Stimulated activated CD4-positive, alpha-beta T cell treated with anti-CD3 and anti-CD28 coated beads, TNF-alpha, amount 100 ng/mL, for 1 hour (primary cell): ENCODE measurements around the gene TSKU.

ENCODE experiments used
- DNase-seq, 3 donors: peaks; one replicate each; pipeline ENCODE4 v3.0.0-alpha.2; 2020; ENCODE audit warnings: low read depth in 3 of 3, low spot score in 1 of 3

The TSKU gene

DNA sequence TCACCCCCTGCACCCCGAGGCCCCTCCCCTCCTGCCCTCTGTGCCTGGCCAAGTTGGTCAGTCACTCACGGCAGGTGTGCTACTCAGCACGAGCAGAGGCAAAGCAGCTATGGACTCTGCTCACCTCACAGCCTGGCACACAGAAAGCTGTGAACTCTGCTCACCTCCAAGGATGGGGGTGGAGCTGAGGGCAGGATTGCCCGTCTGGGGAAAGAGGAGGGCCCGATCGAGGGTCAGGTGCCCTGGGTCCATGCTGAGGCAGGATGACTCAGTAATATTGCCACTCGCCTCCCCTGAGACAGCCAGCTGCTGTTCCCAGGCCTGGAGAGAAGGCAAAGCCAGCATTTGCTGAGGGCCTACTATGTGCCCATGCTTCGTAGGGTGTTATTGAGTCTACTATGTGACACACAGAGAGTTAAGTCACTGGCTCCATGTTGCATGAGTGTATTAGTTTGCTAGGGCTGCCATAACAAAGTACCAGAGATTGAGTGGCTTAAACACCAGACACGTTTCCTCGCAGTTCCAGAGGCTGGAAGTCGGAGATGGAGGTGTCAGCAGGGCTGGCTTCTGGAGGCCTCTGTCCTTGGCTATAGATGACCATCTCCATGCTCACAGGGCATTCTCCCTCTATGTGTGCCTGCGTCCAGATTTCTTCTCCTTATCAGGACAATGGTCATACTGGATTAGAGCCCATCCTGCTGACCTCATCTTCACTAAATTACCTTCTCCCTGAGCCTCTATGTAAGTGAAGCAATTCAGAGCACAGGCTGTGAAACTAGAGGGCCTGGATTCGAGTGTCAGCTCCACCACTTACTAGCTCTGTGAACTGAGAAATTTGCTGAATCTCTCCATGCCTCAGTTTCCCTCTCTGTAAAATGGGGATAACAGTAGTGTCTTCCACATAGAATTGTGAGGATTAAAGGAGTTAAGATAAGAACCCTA, 13.2 kb upstream of the TSKU start:
- no peak for DNase-seq

DNA sequence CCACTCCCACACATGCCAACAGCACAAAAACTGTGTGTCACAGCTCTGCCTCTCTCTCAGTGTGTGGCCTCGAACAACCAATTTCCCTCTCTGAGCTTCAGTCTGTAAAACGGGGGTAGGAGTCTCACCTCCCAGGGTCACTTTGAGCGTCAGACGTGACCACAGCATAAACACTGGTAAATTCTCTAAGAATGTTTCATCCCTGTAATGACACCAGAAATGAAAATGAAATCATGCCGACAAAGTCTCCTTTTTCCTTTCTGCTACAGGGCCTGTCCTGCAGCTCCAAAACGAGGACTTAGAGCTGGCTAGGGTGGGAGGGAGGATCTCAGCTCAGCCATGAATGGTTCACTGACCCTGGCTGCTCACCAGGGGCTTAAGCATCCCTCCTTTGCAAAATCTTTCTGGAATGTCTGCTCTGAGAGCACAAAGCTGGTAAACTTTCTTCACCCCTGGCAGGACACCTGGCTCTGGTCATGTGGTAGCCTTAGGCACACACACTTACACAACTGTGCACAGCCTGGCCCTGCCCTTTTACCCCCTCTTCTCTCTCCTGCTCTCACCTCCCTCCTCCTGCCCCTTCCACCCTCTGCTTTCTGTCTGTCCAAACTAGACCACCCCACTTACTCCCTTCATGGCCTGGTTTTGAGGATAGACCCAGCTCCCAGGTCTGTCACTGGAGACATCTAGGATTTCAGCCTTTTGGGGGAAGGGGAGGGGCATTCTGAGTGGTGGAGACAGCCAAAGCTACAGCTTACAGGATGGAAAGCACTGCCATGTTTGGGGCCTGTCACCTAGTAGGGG, 12.3 kb upstream of the TSKU start:
- DNase-seq: no peak

DNA sequence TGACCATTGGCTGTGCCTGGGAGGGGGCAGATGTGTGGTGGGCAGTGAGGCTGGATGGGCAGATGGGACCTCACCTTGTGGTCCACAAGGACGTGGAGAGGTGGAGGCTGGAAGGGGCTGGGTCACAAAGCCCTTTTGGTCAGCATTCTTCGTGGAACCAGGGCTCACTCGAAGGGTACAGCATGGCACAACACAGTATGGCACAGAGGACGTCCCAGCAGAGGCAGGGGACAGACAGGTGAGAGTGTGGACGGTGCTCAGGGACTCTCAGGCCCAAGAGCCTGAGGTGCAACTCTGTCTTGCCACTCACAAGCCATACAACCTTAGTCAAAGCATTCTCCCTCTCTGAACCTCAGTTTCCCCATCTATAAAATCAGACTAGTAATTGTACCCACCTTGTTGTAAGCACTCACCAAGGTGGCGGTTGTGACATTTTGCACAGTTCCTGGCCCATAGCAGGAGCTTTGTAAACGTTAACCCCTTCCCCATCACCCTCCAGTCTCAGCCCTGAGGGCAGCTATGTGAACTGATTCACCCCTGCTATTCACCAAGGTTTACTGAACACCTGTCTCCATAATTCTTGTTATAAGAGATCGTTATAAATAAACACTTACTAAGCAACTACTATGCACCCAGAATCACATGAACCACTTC, 11.6 kb upstream of the TSKU start:
- DNase-seq: no peak

DNA sequence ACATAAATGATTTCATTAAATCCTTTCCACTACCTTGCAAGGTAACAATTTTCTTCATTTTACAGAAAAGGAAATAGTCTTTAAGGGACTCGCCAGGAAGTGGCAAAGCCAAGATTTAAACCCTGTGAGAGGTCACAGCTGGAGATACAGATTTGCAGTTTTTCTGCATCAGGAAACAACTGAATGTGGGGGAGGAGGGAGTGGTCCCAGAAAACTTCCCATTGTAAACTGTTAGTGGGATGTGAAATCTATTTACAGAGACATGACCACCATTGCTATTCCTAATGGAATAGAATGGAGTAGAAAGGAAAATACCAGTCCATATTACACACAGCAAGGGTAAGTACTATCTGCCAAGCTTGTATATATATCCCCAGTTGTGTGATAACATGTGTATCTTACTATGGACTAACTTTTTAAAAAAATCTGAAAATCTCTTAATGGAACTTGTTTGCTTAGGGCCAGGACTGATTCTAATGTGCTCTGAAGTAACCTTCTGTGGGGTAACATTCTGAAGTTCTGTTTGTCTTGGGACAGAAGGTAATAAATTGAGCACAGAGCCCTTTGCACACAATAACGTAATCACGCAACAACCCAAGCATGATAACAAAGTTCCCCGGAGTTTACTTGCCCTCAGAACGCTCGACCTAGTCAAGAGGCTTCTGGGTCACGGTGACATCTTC, 10.9 kb upstream of the TSKU start:
- DNase-seq: no peak

DNA sequence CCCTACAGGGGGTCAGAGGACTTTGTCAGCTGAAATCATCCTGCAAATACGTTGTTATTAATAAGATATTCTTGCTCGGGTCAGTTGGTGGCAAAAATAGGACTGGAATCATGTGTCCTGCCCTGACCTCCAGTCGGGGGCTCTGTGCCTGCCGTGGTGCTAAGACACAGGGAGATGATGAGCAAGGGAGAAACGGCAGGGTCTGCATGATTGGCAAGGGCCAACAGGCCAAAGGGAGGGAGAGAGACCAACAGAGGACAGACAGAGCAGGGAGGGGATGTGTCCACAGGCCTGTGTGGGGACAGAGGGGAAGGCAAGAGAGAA, 10.4 kb upstream of the TSKU start:
- no peak for DNase-seq

- no peak for DNase-seq
Observed at GRCh38 chr11:76773921-76774361, 9.2 kb upstream of the TSKU start.

DNA sequence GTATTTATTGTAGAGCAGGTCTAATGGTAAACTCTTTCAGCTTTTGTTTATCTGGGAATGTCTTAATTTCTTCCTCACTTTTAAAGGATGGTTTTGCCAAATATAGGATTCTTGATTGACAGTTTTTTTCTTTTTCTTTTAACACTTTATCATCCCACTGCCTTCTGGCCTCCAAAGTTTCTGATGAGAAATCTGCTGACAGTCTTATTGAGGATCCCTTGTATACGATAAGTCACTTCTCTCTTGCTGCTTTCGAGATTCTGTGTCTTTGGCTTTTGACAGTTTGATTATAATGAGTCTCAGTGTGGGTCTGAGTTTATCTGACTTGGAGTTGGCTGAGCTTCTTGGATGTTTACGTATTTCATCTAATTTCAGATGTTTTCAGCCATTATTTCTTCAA, 6.7 kb upstream of the TSKU start:
- no peak for DNase-seq

GRCh38 chr11:76777305-76777704, 5.9 kb upstream of the TSKU start:
- DNase-seq: no peak

DNA sequence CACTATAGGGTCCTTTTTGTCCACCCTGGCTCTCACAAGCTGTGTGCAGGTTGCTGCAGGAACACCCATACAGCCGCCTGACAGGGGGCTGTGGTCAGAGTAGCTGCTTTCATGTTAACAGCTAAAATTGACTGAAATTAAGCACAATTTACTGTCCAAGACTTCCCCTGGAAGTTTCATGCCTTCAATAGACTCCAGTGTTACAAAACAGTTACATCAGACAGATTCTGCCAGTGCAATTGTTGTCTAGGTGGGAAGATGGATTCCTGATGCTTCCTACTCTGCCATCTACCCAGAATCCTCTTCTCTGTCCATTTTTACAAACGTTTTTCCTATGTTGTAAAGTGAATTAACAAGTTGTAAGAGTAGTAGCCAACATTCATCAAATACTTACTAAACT, 5.3 kb upstream of the TSKU start:
- no peak for DNase-seq

- DNase-seq: no peak
Observed at GRCh38 chr11:76778874-76779273, 4.3 kb upstream of the TSKU start.

DNA sequence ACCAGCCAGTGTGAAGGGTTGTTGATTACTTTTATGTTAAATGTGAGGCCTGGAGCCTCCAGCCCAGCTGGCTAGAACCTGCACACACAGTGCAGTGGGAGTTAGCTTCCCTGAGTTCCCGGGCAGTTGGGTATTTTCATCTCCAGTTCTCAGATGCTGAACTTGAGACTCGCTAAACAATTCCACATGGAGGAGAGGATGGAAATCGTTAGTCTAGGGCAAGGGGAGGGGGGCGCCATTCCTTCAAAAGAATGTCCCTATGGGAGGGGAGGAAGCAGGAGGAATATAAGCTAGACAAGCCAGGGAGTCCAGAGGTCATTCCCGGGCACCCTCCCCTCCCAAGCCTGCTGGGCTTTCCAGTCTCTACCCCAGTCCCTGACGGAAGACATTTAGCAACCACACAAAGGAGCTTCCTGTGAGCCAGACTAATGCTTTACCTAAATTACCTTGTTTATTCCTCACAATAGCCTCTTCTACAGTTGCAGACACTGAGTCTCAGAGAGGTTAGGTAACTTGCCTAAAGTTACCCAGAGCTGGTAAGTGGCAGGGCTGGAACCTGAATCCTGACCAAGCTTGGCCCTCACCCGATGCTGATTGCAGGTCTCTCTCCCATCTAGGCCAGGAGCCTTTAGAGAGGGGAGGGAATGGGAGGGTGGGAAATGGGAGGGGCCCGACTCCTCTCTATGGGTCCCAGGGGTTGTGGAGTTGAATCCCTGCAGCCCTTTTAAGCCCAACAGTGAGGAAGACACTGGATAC, 1.9 kb upstream of the TSKU start:
- DNase-seq: no peak

DNA sequence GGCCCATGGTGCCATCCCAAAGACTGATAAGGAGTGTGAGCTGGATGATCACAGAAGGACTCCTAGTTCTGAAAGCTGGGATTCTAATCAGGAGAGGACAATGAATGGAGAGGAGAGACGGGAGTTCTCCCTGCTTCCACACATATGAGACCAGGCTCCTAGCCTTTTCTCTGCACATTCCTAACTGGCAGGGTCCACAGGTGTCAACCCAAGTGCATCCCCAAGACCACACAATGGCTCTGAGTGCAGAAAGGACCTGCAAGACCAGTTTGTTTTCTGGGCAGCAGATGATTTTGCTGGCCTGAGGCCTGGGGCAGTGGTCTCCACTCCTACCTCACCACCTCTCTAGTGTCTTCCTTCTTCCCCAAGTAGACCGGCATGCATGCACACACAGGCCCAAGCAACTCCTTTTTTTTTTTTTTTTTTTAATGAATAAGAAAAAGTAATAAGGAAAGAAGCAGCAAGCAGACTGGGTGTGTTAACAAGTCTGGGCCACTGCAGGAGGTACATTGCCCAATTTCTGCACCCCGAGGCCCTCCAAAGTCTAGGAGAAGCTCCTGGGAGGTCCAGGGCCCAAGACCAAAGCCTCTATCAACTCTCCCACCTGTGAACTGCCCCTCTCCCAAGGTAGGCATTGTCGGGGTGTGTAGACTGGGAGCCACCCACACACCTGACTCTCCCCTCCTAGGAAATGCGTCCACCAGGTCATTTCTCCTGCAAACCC, 1.2 kb upstream of the TSKU start:
- DNase-seq: no peak

GRCh38 chr11:76782531-76783293, 444 bp upstream of the TSKU start:
- DNase-seq: no peak

DNA sequence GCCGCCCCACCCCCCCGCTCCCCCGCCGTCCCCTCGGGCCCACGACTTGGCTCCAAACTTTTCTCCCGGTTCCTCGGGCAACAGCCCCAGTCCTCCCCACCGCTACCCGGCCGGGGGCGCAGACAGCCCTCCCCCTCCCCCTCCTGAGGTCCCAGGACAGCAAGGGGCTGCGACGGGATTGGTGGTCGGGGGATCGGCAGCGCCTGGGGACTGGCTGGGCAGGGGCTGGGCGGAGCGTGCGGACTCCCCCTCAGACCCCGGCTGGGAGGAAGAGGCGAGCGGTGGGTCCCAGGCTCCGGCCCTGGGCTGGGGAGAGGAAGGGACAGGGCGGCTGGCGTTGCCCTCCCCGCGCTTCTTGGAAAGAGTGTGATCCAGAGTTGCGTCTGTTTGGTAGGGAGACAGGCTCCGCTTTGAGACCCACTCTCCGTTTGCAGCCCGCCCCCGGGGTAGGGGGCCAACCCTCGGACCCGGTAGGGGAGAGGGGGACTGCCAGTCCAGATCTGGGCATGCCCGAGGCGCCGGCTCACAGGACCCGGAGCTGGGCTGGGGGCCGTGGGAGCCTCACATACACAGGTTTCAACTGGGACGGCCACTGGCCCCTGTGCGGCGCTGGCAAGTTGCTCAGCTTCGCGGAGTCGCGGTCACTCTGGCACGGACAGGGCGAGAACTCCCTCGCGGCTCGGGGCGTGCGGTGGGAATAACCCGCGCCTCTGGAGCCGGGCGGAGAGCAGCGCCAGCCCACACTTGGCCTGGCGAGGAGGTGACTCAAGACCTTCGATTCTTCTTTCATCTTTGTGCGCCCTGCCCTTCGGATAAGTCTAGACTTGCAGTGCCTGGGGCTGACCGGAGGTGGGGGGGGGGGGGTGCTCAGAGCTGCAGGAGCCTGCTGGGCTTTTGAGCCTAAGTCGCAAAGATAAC, 999 bp downstream of the TSKU start:
- no peak for DNase-seq

DNA sequence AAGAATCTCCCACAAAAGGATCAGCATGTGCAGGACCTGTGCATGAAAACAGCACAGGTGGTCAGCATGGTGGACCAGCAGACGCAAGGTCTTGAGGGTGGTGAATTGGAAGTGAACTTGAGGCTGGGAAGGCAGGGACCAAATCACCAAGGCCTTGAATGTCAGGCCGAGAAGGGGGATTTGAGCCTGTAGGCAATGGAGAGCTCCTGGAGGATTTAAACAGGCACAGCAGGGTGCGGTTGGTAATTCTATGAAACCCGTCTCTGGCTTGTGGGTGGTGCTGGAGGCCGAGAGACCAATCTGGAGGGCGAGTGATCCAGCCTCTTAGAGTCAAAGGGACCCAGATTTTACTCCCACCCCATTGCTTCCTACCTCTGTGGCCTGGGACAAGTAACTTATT, 2.4 kb downstream of the TSKU start:
- no peak for DNase-seq

GRCh38 chr11:76786016-76786415, 2.9 kb downstream of the TSKU start:
- DNase-seq: no peak

DNA sequence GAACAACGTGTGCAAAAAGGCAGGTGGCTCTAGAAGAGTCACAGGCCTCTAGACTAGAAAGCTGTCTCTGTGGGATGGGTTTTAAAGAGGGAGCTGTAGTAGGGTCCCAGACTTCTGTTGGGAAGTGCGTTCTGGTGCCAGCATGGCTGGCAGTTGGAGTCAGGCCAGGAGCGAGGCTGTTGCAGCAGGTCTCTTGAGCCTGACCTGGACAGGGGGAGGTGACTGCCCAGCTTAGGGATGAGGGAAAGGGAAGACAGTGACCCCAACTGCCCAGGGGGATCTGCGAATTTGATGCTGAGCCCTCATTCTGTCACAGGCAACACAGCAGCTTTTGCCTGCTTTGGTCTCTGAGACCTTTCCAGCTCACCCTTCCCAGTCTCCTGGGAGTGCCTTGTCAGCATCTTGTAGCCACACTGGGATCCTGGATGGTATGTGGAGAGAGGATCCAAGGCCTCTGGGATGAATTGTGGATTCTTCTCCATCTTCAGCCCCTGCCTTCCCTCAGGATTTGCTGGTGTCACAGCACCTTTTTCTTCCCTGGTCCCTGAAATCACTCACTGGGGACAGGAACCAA, 3.4 kb downstream of the TSKU start:
- no peak for DNase-seq

GRCh38 chr11:76787271-76787670, 4.1 kb downstream of the TSKU start:
- no peak for DNase-seq
